8988T (cell line): ENCODE data around the gene COL9A3.

ENCODE experiments used
- DNase-seq: peaks from one replicate; pipeline ENCODE4 v3.0.0; 2011

The COL9A3 gene

DNA sequence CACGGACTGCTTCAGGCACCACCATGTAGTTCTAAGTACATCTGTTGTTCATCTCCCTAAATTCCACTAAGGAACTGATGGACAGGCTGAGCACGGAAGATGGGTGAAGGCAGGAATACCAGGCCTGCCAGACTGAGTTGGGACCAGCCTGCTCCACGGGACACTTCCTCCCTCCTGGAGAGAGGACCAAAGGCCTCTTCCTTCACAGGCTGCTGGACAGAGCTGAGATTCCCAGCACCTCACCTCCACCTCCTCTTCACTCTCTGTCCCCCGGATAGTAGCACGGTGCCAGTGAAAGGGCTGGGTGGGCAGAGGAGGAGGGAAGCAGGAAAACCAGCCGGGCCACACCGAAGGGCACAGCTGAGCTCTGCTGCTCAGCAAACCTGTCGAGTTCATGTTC is 67.7 kb downstream of the COL9A3 start:
- no peak for DNase-seq

DNA sequence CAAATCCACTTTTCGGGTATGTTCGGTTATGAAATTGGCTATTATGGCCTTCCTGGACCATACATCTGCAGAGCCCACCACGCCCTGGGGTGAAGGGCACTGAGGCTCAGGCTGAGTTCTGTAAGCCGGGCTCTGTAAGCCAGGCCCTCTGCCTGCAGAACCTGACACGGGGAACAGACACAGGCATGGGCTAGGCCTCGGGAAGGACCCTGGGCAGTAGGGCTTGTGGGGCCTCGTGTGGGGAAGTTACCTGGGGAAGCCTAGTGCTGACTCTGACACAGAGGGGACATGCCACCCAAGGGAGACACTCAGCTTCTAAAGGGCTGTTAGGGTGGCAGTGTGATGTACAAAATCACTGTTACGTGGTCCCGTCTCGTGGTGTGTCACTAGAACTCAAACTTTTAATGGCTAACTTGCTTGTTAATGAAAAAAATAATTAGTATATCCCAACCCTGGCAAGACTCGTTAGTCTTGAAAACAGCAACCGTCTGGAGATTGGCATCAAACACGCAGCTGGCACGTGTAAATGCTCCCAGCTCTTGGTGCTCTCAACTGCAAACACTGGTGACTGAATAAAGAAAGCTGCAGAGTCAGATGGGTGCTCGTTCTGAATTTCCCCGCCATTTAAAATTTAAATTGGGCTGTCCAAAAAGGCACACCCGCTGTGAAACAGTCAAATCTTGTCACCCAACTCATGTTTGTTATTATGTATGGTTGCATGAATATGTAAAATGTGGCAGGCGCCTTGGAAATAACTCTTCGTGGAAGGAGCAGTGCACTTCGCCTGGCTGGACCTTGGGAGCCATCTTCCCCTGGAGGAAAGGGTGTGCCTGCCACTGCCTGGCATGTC is 68.4 kb downstream of the COL9A3 start:
- DNase-seq = no peak

DNA sequence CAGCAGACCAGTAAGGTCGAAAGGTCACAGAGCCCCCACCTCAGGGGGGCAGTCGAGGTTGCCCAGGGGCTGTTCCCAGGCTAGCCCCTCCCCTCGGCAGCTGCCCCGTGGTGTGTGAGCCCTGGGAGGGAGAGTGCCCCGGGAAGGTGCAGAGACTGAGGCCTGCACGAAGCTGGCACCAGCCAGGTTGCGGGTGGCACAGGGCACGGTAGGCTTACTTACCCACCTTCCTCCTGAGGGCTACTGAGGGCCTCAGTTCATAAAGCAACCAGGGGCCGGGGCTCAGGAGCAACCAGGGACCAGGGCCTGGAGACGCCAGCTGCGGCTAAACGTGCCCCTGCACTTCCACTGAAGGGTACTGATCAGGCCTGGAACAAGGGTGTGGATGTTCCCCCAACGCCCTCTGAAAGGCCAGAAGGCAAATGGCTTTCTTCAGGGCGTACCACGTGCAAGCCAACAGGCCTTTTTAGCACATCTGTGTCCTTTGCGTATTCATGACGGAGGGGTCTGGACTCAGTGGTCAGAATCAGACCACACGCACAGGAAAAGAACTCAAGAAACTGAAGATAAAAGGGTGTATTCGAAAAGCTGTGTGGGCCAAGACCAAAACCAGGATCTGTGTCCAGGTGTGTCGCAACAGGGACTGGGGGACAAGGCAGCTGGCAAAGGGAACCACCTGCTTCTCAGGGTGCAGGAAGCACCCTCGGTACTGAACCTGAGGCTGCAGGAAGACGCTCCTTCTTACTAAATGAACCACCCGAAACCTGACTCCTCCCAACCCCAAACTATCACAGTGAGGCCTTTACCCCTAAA is 69.3 kb downstream of the COL9A3 start:
- no peak for DNase-seq

DNA sequence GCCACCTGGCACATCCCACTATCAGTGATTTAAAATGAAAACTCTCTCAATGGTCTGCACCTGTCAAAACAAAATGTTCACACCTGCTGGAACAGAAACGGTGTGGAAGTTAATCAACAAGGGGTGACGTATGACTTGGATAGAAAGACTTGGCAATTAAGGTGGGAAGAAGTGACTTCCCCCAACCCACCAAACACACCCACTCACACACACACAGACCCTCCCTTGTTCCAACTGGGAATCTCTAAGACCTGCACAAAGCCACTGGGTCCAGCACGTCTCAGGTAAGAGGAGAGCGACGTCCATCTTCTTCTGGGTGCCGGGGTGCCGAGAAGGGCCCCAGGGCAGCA is 69.8 kb downstream of the COL9A3 start:
- no peak for DNase-seq

DNA sequence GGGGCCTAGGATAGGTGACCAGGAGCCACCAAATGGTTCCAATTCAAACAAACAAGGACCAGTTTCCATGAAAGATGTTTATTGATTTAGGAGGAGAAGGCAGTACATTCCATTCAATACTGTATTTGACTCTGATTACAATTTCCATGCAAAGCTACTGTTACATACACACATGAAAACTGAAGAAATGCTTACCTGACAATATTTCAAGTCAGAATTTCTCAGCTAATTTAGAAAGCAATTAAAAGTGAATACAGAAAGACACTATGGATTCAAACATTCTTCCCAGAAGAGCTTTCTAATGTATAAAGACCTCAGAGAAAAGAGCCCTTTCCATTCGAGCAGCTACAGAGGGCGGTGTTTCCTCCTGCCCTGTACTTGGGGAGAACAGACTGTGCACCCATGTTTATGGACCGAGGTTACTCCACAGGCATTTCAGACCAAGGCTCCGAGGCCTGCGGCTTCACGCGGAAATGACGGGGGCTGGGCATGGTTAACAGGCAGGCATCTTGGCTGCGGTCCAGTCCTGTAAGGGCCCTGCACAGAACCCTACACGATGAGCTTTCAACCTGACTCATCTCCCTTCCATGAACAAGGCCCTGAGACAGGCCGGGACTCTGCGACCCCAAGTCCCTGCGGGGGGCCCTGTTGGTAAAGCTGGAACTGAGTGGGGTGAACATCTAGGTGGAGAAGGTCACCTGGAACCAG is 70.5 kb downstream of the COL9A3 start:
- DNase-seq = no peak

DNA sequence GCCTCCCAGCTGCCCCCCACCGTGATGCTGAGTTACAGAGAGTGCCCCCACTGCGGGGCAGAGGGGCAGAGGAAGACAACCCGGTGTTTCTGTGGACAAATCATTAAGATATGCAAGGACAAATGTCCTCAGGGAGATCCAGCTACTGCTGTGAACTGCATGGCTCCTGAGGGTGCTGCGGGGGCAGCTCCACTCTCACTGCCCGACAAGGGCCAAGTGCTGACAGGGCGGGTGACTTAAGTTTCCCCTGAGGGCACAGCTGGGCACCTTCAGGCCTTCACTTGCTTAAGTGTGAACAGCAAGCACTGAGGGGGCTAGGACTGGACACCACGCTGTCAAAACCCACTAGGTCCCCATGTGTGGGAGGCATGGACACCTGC is 71.0 kb downstream of the COL9A3 start:
- no peak for DNase-seq

DNA sequence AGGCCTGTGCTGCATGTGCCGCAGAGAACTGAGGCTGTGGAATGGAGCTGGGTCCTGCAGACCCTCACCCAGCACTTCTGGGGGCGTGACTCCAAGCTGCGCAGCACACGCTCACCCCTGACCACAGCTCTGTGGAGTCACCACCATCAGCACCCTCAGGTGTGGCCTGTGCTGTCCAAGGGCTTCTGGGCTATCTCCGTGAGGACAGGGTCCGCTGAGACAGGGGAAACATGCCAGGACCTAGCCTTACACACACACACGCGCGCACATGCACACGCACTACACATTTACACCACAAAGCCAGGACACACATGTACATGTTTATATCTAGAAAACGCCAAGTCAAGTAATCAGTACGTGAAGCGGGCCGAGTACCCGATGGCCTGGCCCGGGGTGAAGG is 71.6 kb downstream of the COL9A3 start:
- no peak for DNase-seq

DNA sequence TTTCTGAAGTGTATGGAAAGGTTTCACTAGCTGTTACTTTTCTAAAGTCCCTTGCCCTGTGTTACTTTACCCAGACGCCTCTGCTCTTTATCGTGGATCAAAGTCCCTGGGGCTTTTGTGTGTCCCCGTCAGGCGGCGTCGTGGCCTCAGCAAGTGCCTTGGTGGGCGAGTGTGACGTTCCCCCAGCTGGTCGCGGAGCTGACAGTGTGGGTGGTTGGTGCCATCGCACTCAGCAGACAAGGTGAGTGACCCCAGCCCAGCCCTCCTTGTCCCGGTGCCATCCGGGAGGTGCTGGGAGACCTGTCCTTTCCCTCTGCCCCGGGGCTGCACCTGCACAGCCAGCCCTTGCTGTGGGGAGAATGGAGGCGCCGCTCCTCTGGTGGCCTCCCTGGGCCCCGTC is 72.1 kb downstream of the COL9A3 start:
- no peak for DNase-seq

DNA sequence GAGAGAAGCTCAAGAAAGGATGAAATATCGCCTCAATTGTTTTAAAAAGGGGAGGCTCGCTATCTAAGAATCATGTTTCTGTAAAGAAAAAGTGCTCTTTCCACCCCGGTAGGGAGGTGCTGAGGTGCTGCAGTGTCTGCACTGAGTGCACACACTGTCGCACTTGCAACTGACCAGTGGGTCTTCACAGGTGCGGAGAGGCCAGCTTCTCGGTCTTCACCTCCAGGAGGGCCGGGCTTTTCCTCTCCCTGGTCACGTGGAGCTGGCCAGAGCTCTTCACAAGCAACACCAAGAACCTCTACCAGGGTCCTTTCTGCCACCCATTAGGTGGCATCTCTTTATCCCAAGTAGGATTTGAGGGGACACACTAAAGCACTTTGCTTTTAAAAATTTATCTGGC is 72.6 kb downstream of the COL9A3 start:
- no peak for DNase-seq

DNA sequence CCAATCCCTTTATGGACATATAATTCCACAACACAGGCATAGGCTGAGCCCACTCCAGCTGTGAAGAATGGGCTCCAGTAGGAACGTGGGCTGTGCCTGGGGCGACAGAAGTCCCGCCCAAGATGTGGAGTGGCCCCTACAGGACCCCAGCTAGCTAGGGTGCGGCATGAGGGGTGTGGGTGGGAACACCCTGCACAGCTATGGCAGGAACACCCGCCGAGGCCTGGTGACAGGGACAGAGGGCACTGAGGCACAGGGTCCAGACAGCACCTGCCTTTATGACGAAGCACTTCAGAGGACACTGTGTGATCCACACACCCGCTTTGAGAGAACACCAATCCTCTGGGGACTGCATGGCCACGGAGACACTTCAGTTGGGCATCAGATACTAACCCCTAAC is 73.0 kb downstream of the COL9A3 start:
- DNase-seq = no peak

DNA sequence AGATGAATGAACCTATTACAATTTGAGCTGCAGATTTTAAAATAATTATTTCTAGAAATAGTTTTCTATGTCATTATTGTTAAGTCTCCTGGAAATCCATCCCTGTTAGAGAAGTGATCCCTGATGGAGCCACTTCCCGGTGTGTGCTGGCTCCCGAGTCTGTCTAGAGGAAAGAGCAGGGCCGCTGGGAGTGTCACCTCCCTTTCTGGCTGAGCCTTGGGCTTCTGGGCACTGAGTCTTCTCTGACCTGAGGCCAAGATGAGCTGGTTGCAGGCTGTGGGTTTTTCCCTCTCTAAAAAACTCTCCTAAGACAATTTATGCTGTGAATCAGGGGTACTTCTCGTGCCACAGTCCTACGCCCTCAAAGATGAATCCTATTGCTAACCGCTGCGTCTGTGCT is 73.6 kb downstream of the COL9A3 start:
- DNase-seq = no peak
